Activated CD8-positive, alpha-beta memory T cell treated with anti-CD3 and anti-CD28 coated beads for 4 hours (primary cell): ENCODE data around the gene AFMID.
"Not testable (repeated sequence)": the region's sequence is repeated elsewhere in the genome, so short reads cannot be mapped to it uniquely, and the experiment has no call there.

ENCODE experiments used
- DNase-seq, 2 donors: peaks; one replicate each; pipeline ENCODE4 v3.0.0-alpha.2; 2020; ENCODE audit warnings: low read depth in 2 of 2

AFMID gene

GRCh38 chr17:78154903-78155811 is 32.0 kb upstream of the AFMID start:
- DNase-seq, result no peak

- DNase-seq, result no peak
Observed at GRCh38 chr17:78159575-78160158, 27.5 kb upstream of the AFMID start.

- no peak for DNase-seq
Observed at GRCh38 chr17:78163881-78164747, 23.0 kb upstream of the AFMID start.

- no peak for DNase-seq
Observed at GRCh38 chr17:78164748-78165607, 22.2 kb upstream of the AFMID start.

GRCh38 chr17:78166416-78166815 is 20.7 kb upstream of the AFMID start:
- no peak for DNase-seq

- peak; percentile 66 to 69 for DNase-seq
Observed at GRCh38 chr17:78168242-78168902, 18.8 kb upstream of the AFMID start, which contains the start of gene SYNGR2. TSS of gene SYNGR2 (plus strand) at chr17:78168581. CDS start at chr17:78168617, 36 bp downstream.

GRCh38 chr17:78168903-78169793 is 18.0 kb upstream of the AFMID start:
- peak; percentile 27 to 36 for DNase-seq

GRCh38 chr17:78170692-78171590 is 16.2 kb upstream of the AFMID start:
- no peak for DNase-seq

- DNase-seq, result not testable (repeated sequence)
Observed at GRCh38 chr17:78171591-78172248, 15.4 kb upstream of the AFMID start.

- no peak for DNase-seq
Observed at GRCh38 chr17:78172249-78173051, 14.7 kb upstream of the AFMID start.

GRCh38 chr17:78173097-78173715 is 14.0 kb upstream of the AFMID start:
- DNase-seq, result no peak

GRCh38 chr17:78174346-78174869 is 12.8 kb upstream of the AFMID start:
- no peak for DNase-seq

- no peak for DNase-seq
Observed at GRCh38 chr17:78174870-78175642, 12.1 kb upstream of the AFMID start.

- no peak for DNase-seq
Observed at GRCh38 chr17:78175643-78175981, 11.6 kb upstream of the AFMID start.

- DNase-seq, result peak; percentile 47 to 56
Observed at GRCh38 chr17:78176548-78177025, 10.6 kb upstream of the AFMID start.

- DNase-seq, result no peak
Observed at GRCh38 chr17:78179372-78179771, 7.8 kb upstream of the AFMID start.
